ENCODE results near the gene ZNF532. TPM values are rescaled to one million over a fixed set of nuclear protein-coding genes. Genes with fewer than 3 reads are reported as not detected.

Gene ZNF532
- total RNA-seq, 4 donors from 2014 or later = 16.2 to 26.9 (median 22.7) TPM

- no peaks in the 10 kb centered on the region for H3K9me3 ChIP-seq
- H3K36me3 ChIP-seq = no peaks in the 10 kb centered on the region
- no peaks in the 10 kb centered on the region for H3K27me3 ChIP-seq
- TF ChIP-seq POLR2A (IDR thresholded peaks at IDR 0.05) (no peak), POLR2AphosphoS5 (IDR thresholded peaks at IDR 0.05) (no peak), EP300 (IDR thresholded peaks at IDR 0.05; ENCODE audit: low read depth) (no peak), CTCF (IDR thresholded peaks at IDR 0.05) (no peak)
- intact Hi-C loops (cut with DNase I; ENCODE audit: low total_unique reads) = no loop called here
- WGBS, 2 donors (ENCODE audit: low coverage in 1 of 2) = 50 to 82% methylated on average over 2 to 23 of the region's 23 CpGs
- no peaks in the 10 kb centered on the region for H3K4me1 ChIP-seq
- H3K4me3 ChIP-seq = no peak overlapping the region
- in situ Hi-C loops (cut with MboI; ENCODE audit: low pct_ligation_motif_present in 1 of 4, low pct_unique_long_range_greater_than_20kb in 1 of 4, low sequenced_read_pairs in 3 of 4) = no loop called here
- H3K27ac ChIP-seq = no peak overlapping the region
- DNase-seq = no peak
These were observed 165.2 kb downstream of the ZNF532 start for GRCh38 chr18:59029663-59030429.

GRCh38 chr18:59032308-59032707 is 167.6 kb downstream of the ZNF532 start:
- no peak for DNase-seq
- H3K27me3 ChIP-seq = no peaks in the 10 kb centered on the region
- intact Hi-C loops (cut with DNase I; ENCODE audit: low total_unique reads) (no loop called here), in situ Hi-C loops (cut with MboI; ENCODE audit: low pct_ligation_motif_present in 1 of 4, low pct_unique_long_range_greater_than_20kb in 1 of 4, low sequenced_read_pairs in 3 of 4) (no loop called here)
- H3K9me3 ChIP-seq = no peaks in the 10 kb centered on the region
- no peak overlapping the region for H3K4me3 ChIP-seq
- no peak overlapping the region for H3K27ac ChIP-seq
- H3K4me1 ChIP-seq = no peaks in the 10 kb centered on the region
- no peaks in the 10 kb centered on the region for H3K36me3 ChIP-seq
- WGBS, 2 donors (ENCODE audit: low coverage in 1 of 2) = 89% methylated on average over 8 of the region's 8 CpGs; no CpG with 5 or more reads in 1 of the 2 donors
- TF ChIP-seq POLR2AphosphoS5 (IDR thresholded peaks at IDR 0.05) (no peak), EP300 (IDR thresholded peaks at IDR 0.05; ENCODE audit: low read depth) (no peak), CTCF (IDR thresholded peaks at IDR 0.05) (no peak), POLR2A (IDR thresholded peaks at IDR 0.05) (no peak)

GRCh38 chr18:59033359-59033758 is 168.7 kb downstream of the ZNF532 start:
- no peaks in the 10 kb centered on the region for H3K36me3 ChIP-seq
- H3K27me3 ChIP-seq = no peaks in the 10 kb centered on the region
- H3K27ac ChIP-seq = no peak overlapping the region
- no peak for TF ChIP-seq EP300 (IDR thresholded peaks at IDR 0.05; ENCODE audit: low read depth)
- no peak for TF ChIP-seq POLR2AphosphoS5 (IDR thresholded peaks at IDR 0.05)
- TF ChIP-seq CTCF (IDR thresholded peaks at IDR 0.05) = no peak
- TF ChIP-seq POLR2A (IDR thresholded peaks at IDR 0.05) = no peak
- H3K9me3 ChIP-seq = no peaks in the 10 kb centered on the region
- intact Hi-C loops (cut with DNase I; ENCODE audit: low total_unique reads) (no loop called here), in situ Hi-C loops (cut with MboI; ENCODE audit: low pct_ligation_motif_present in 1 of 4, low pct_unique_long_range_greater_than_20kb in 1 of 4, low sequenced_read_pairs in 3 of 4) (no loop called here)
- no peak overlapping the region for H3K4me3 ChIP-seq
- DNase-seq = no peak
- no peaks in the 10 kb centered on the region for H3K4me1 ChIP-seq
- 82% methylated on average over 3 of the region's 3 CpGs for WGBS, 2 donors (ENCODE audit: low coverage in 1 of 2)

- no peak for DNase-seq
- WGBS, 2 donors (ENCODE audit: low coverage in 1 of 2) = 66 to 80% methylated on average over 2 to 5 of the region's 5 CpGs
- intact Hi-C loops (cut with DNase I; ENCODE audit: low total_unique reads) = no loop called here
- no peaks in the 10 kb centered on the region for H3K4me1 ChIP-seq
- in situ Hi-C loops (cut with MboI; ENCODE audit: low pct_ligation_motif_present in 1 of 4, low pct_unique_long_range_greater_than_20kb in 1 of 4, low sequenced_read_pairs in 3 of 4) = no loop called here
- H3K27me3 ChIP-seq = no peaks in the 10 kb centered on the region
- no peak overlapping the region for H3K27ac ChIP-seq
- TF ChIP-seq EP300 (IDR thresholded peaks at IDR 0.05; ENCODE audit: low read depth) (no peak), POLR2AphosphoS5 (IDR thresholded peaks at IDR 0.05) (no peak), CTCF (IDR thresholded peaks at IDR 0.05) (no peak), POLR2A (IDR thresholded peaks at IDR 0.05) (no peak)
- no peaks in the 10 kb centered on the region for H3K9me3 ChIP-seq
- no peak overlapping the region for H3K4me3 ChIP-seq
- no peaks in the 10 kb centered on the region for H3K36me3 ChIP-seq
These were observed 169.3 kb downstream of the ZNF532 start for GRCh38 chr18:59033974-59034373.
